Stimulated activated CD8-positive, alpha-beta memory T cell treated with anti-CD3 and anti-CD28 coated beads, Interleukin-7, amount 100 ng/mL, for 4 hours (primary cell): ENCODE data around the gene MYO7B.
"Not testable (repeated sequence)": the region's sequence is repeated elsewhere in the genome, so short reads cannot be mapped to it uniquely, and the experiment has no call there.

Experiments used
- DNase-seq, 2 donors: peaks; one replicate each; pipeline ENCODE4 v3.0.0-alpha.2; 2020; ENCODE audit warnings: low read depth in 2 of 2

The MYO7B gene

GRCh38 chr2:127551221-127551930 lies 15.9 kb downstream of the MYO7B start:
- no peak for DNase-seq

- DNase-seq, result no peak
Observed at GRCh38 chr2:127552336-127552735, 16.9 kb downstream of the MYO7B start.

DNA sequence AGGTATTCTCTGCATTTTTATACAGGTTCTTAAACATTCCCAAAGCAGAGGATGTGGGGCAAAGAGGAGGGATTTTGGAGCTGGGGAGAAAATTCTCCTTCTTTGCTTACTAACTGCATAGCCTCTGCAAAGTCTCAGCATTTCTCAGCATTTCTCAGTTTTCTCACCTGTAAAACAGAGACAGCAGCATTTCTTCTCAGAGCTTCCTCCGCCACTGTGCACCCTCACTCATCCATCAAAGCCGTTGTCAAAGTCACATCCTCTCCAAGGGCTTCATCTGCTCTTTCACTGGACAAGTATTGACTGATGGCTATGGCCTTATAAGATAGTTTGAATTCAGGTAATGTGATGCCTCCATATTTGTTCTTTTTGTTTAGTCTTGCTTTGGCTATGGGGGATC lies 17.4 kb downstream of the MYO7B start:
- no peak for DNase-seq

DNA sequence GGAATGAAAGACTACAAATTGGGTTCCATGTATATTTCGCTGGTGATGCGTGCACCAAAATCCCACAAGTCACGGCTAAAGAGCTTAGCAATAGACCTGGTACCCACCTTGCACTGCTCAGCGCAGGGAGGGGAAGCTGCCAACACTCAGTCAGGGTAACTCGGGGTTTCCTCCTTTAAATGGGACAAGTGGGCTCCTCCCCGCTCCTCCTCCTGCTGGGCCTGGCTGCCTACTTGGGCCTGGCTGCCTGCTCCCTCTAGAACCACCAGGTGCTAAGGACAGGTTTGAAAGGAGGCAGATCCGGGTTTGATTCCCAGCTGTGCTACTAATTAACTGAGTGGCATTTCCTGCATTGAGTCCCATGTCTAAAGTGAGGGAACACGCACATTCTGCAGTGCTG lies 23.4 kb downstream of the MYO7B start:
- no peak for DNase-seq

GRCh38 chr2:127559454-127559853 lies 24.0 kb downstream of the MYO7B start:
- DNase-seq, result no peak

DNA sequence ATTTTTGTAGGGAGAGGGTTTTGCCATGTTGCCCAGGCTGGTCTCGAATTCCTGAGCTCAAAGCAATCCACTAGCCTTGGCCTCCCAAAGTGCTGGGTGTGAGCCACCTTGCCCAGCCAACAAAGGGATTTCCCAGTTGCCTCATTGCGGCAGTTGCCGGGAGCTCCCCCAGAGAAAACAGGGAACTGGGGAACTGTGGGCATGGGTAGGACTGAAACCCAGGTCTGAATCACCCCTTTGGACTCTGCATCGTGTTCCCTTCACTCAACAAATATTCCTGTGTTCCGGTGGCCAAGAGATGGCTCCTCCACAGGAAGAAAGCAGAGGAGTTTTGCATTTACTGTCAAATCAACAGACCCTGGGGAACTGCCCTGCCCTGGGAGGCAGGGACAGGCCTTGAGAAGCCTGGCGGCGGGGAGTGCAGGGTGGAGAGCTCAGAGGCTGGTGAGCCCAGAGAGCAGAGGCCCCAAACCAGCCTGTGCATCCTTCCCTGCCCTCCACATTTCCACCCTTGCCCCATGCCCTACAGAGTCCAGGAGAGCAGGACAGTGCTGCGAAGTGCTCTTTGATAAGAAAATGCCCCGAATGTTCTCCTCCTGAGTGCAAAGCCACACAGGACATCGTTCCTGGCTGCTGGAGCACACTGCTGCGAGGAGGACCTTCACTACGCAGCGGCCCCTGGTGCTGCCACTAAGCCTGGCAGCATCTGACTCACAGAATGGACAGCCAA lies 24.9 kb downstream of the MYO7B start:
- DNase-seq, result no peak

DNA sequence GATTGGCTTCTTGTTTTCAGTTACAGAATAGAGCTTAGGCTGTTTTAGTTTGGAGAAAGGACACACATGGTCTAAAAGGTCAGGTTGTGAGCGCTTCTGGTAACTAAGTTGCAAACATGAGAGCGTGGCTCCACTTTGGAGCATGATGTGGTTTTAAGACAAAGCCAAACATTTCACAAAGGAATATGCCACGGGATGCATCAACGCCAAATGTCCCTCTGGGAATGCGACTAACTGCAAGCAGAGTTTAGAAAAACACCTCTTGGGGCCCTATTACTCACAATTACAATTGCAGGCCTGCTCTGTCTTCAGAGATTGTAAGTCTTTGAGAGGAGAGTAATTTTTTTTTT lies 25.4 kb downstream of the MYO7B start:
- no peak for DNase-seq

GRCh38 chr2:127561371-127561770 lies 25.9 kb downstream of the MYO7B start:
- no peak for DNase-seq

- DNase-seq, result no peak
Observed at GRCh38 chr2:127562936-127563335, 27.5 kb downstream of the MYO7B start.

- no peak for DNase-seq
Observed at GRCh38 chr2:127563458-127564428, 28.3 kb downstream of the MYO7B start.

DNA sequence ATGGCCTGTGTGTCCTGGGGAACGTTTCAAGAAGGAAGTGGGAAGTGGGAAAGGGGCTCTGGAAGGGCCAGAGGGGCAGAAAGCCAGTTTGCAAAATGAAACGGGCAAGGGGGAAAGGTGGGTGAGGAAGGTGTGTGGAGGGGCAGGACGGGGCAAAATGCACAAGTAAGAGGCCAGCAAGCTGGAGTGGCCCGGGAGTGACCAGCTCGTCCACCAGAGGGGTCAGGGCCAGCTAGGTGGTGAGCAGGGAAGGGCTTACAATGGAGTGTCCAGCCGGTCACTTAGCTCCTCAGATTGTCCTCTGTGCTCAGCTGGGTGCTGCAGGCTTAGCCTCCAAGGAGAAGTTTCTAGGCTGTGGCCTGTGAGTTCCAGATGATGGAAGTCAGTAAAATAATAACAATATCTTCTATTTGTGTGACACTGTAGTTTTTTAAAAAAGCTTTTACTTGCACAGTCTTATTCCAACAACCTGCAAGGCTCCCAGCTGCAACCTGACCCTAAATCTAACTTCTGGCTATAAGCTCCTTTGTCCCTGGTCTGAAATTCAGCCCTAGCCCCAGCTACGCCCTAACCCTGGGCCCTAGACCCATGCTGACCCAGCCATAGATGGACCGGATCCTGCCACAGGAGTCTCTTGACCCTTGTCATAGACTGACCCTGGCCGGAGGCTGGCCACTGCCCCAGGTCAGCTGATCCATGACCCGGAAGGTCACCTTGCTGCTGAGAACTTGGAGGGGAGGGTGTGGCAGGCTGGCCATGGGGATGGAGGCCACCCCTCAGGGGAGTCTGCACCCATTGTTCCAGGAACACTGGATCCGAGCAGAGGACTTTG lies 29.2 kb downstream of the MYO7B start:
- no peak for DNase-seq

- DNase-seq, result no peak
Observed at GRCh38 chr2:127565261-127566138, 30.0 kb downstream of the MYO7B start.

DNA sequence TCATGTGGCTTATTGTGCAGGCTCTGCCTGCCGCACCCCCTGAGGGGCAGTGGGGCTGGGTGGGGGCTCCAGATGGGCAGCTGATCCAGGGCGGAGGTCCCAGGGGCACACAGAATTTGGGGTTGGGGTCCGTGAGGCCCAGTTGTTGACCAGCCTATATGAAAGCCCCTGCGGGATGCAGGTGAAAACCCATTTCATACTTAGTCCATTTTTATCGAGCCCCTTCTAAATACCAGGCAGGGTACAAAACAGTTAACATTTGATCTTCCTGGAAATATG lies 30.6 kb downstream of the MYO7B start:
- DNase-seq, result no peak

- no peak for DNase-seq
Observed at GRCh38 chr2:127566576-127566975, 31.1 kb downstream of the MYO7B start.

- DNase-seq, result no peak
Observed at GRCh38 chr2:127567351-127567854, 31.9 kb downstream of the MYO7B start.

DNA sequence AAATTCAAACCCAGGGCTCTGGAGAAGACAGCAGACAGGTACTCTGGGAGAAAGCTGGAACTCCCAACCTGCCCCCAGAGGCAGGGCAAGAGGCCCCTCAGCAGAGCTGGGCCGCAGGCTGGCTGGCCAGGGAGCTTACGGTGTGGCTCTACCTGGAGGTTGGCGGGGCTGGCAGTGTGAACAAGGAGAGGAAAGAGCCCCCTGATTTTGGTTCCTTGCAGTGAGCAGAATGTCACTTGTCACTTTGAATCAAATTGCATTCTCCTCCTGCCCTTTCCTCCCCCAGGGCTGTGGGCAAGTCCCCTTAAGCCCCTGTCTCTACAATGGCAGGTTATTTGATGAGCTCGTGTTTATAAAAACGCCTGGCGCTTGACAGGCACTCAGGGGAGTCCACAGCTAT lies 32.6 kb downstream of the MYO7B start:
- no peak for DNase-seq

- no peak for DNase-seq
Observed at GRCh38 chr2:127569666-127570065, 34.2 kb downstream of the MYO7B start.

DNA sequence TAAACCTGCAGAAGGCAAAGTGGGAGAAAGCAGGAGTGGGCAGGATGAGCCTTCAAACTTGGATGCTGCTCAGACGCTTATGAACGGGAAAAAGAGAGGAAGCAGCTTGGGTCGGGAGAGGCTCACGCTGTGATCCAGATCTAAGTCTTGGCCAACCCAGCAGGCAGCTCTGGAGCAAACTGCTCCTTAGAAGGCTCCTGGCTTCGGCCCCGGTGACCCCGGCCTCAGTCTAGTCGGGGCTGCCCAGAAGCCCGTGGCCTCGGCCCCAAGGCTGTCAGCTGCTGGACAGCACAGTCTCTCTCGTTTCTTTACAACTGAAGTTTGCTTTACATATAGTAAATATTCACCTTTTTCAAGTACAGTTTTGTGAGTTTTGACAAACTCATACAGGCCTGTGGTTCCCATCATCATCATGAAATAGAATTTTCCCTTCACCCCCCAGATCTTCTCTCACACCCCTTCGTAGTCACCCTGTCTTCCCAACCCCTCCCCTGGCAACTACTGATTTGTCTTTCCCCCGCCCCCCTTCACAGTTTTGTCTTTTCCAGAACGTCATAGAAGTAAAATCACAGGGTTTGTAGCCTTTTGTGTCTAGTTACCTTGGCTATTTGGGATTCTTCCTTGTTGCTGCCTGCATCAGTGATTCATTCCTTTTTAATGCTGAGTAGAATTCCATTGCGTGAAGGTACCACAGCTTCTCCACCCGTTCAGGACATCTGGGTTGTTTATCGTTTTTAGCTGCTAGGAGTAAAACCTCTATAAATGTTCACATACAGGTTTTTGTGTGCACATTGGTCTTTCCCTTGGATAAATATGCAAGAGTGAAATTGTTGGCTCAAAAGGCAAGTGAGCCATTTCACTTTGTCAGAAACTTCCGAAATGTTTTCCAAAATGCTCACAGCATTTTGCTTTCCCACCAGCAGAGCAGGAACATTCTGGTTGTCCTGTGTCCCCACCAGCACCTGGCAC lies 35.1 kb downstream of the MYO7B start:
- DNase-seq, result no peak

DNA sequence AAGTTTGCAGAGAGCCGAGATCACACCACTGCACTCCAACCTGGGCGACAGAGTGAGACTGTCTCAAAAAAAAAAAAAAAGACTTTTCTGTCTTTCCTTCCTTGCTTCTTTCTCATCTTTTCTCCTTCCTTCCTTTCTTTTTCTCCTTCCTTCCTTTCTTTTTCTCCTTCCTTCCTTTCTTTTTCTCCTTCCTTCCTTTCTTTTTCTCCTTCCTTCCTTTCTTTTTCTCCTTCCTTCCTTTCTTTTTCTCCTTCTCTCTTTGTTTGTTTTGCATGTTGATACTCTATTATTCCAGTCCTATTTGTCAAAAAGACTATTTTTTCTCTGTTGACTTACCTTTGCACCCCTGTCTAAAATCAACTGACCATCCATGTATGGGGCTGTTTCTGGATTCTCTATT lies 36.9 kb downstream of the MYO7B start:
- not testable (repeated sequence) for DNase-seq
